Stimulated activated CD4-positive, alpha-beta T cell treated with anti-CD3 and anti-CD28 coated beads, Interleukin-12 subunit alpha, Interleukin-12 subunit beta, amount 100 ng/mL, for 24 hours (primary cell): ENCODE measurements around the gene CPA4.
"Not testable (repeated sequence)": the region's sequence is repeated elsewhere in the genome, so short reads cannot be mapped to it uniquely, and the experiment has no call there.

Experiments used
- DNase-seq, 2 experiments: peaks; one replicate each; pipeline ENCODE4 v3.0.0-alpha.2; 2020; ENCODE audit warnings: low read depth in 2 of 2

Gene CPA4

DNA sequence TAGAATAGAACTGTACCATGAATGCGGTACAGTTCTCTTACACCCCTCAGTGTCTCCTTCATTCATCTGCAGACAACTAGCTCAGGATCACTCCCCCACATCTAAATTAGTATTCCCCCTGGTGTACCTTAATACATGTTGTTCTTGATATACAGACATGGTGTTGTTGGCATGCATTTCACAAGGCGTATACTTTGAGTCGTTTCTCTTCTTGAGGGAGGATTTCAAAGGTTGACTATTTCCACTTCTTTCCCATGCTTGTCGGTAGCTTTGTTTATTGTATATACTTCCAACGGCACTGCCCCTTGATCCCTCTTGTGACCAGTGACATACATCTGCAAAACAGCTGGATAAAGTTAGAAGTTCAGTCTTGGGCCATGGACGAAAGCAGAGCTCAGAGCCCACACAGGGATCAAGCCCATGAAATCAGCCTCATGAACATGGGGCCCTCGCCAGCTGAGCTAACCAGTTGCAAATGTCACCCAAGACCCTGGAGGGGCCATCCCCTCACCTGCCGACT lies 8.6 kb downstream of the CPA4 start:
- DNase-seq = no peak

DNA sequence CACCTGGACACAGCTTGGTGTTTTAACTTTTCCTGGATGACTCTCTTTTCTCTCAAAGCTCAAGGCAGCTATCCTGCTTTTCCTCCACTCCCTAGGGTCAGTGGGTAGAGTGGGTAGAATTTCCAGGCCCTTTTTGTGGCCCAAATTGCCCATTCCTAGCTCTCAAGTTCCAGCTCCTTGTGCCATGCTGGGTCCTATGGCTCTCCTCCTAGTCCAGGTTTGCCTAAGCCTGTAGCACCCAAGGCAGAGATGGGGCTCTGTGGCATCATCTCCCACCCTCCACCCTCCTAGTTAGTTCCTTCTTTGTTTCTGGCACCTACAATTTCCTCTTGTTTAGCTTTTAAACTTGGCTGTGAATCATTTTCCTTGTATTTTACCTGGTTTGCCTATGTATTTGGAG lies 9.7 kb downstream of the CPA4 start:
- no peak for DNase-seq

DNA sequence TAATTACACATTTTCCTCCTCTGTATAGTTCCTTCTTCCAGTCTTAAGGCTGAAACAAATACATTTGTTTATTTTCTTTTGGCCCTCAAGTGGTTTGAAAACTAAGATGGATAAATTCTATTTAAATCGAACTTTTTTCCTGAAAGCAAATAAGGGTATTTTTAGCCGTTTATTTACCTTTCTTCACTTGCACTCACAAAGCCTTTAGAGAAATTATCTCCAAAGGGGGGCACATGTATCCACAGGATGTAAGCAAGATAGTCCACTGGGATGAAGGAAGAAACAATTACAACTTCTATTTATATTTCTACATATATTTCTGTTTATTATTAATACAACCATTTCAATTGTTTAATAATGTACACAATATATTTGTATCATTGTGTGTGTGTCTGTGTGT lies 10.2 kb downstream of the CPA4 start:
- no peak for DNase-seq

GRCh38 chr7:130303551-130303950 lies 10.6 kb downstream of the CPA4 start:
- DNase-seq = no peak

DNA sequence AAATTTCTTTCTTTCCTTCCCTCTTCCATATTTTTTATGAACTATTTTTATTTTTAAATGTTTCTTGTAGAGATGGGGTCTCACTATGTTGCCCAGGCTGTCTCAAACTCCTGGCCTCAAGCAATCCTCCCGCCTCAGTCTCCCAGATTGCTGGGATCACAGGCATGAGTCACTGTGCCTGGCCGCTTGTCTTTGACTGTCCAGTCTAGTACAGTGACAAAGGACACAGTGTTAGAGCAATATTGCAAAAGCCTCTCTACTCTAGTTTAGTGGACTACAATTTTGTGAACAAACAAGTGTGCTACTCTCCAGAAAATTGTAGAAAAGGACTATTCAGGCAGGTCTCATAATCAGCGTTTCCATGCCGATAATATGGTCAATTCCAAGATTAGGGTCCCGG lies 11.0 kb downstream of the CPA4 start:
- no peak for DNase-seq

DNA sequence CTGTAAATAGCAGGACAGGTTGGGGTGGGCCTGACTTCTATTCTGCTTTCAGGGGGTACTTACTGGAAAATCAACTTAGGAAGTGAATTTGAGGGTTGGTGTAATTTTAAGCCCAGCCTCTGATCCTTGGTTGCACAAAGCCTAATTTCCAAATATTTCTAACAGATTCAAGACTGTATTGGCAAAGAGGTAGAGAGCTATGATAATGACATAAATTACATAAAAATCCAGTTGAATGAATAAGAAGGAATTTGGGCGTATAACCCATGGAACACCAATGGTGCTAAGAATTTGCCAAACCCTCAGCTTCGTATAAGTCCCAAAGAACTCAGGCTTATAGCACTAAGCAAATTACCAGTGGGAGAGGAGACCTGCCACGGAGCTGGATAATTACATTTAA lies 11.9 kb downstream of the CPA4 start:
- DNase-seq = no peak

DNA sequence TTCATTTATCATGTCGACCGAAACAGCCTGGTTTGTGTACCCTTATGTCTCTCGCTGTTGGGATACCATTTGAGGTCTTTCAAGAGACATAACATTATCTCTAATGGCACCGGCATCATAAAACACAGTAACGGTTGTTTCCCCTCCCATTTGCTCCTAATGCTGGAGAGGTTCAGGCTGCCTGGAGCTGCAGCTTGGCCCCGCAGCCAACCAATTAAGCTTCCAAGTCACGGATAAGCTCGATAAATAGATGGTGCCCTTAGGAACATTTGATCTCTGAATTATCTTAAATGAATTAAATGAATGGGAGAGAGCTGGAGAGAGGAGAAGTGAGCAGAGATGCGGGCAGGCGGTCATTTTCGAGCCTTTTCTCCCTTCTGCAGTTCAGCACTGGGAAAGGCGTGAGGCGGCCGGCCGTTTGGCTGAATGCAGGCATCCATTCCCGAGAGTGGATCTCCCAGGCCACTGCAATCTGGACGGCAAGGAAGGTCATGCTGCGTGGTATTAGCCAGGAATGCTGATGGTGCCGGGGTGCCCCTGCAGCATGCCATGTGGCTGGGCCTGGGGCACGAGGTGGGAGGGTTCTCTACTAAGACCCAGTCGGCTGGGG lies 12.6 kb downstream of the CPA4 start:
- no peak for DNase-seq

DNA sequence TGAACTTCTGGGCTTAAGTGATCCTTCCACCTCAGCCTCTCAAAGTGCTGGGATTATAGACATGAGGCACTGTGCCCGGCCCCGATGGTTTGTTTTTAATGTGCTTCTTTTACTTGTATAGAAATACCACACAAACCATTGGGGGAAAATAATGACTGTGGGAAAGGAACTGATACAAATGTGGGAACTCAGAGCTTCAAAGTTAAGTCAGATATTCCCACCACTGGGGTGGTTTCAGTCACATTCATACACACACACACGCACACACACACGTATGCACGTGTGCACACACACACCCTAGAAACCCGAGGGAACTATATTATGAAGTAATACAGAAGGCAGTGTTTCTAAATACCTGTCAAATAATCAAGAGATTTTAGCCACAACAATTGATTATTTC lies 17.0 kb downstream of the CPA4 start:
- no peak for DNase-seq

GRCh38 chr7:130314305-130314704 lies 21.3 kb downstream of the CPA4 start:
- no peak for DNase-seq

DNA sequence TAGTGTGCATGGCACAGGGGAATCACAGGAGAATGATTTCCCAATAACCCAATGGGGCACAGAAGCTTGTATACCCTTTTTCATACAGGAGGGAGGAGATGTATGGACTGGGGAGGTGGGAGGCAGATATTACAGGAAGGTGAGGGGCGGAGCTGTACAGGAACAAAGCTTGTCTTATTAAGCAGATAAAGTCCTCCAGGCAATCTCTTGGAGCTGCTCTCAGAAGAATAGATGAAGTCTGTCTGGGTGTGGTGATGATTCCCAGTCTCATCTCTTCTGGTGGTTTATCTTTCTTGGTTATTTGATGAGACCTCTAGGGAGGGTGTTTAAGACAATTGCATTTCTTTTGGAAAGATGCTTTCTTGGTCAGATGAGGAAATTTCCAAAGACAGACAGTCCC lies 26.6 kb downstream of the CPA4 start:
- no peak for DNase-seq

- DNase-seq = not testable (repeated sequence)
Observed at GRCh38 chr7:130321542-130322229, 28.7 kb downstream of the CPA4 start.

DNA sequence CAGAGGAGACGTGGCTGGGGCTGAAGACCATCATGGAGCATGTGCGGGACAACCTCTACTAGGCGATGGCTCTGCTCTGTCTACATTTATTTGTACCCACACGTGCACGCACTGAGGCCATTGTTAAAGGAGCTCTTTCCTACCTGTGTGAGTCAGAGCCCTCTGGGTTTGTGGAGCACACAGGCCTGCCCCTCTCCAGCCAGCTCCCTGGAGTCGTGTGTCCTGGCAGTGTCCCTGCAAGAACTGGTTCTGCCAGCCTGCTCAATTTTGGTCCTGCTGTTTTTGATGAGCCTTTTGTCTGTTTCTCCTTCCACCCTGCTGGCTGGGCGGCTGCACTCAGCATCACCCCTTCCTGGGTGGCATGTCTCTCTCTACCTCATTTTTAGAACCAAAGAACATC lies 29.7 kb downstream of the CPA4 start:
- no peak for DNase-seq

GRCh38 chr7:130324306-130324943 lies 31.5 kb downstream of the CPA4 start:
- DNase-seq = no peak

DNA sequence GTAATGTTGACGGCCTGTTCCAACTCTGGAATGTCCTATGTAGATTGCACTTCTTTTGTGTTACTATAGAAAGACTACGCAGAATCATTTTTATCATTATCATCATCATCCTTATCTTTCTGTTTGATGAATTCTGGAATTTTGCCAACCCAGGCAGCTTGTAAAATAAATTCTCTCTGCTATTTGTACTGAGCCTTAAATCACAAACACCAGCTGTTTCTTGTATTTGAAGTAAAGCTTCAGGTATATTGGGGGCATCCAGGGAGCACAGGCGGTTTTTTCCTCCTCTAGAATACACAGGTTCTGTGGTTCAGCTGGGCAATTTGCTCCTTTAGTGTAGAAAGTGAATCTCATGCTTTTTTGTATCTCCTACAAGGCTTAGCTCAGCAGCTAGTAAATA lies 36.7 kb downstream of the CPA4 start:
- no peak for DNase-seq

- no peak for DNase-seq
Observed at GRCh38 chr7:130332259-130333053, 39.5 kb downstream of the CPA4 start.

- DNase-seq = no peak
Observed at GRCh38 chr7:130333832-130334231, 40.9 kb downstream of the CPA4 start.

DNA sequence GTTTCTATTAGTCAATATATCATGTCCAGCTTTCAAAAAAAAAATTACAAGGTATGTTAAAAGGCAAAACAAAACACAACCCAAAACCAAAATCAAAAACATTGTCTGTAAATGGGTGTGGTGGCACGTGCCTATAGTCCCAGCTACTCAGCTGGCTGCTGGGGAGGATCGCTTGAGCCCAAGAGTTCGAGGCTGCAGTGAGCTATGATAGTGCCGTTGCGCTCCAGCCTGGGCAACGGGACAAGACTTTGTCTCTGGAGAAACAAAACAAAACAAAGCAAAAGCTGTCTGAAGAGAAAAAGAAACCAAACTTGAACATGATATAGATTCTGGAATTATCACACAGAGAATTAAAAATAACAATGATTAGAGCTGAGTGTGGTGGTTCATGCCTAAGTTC lies 41.3 kb downstream of the CPA4 start:
- DNase-seq = no peak

- no peak for DNase-seq
Observed at GRCh38 chr7:130337410-130337971, 44.5 kb downstream of the CPA4 start.

- DNase-seq = no peak
Observed at GRCh38 chr7:130338233-130338632, 45.3 kb downstream of the CPA4 start.

DNA sequence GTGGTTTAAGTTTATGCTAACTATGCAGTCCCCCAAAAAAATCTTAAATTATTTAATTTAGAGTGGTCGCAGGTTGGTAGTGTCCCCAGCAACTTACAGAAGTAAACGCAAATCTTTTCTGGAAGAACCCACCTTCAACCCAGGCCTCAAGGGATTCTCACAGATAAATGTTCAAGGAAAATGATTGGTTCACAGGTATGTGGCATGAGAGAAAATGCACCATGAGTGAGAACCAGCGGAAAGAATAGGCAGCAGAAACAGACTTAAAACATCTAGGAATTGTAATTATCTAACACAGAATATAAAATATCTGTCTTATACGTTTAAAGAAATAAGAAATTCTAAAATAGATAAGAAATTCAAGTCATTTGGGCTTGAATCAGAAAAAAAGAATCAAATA lies 48.9 kb downstream of the CPA4 start:
- no peak for DNase-seq

DNA sequence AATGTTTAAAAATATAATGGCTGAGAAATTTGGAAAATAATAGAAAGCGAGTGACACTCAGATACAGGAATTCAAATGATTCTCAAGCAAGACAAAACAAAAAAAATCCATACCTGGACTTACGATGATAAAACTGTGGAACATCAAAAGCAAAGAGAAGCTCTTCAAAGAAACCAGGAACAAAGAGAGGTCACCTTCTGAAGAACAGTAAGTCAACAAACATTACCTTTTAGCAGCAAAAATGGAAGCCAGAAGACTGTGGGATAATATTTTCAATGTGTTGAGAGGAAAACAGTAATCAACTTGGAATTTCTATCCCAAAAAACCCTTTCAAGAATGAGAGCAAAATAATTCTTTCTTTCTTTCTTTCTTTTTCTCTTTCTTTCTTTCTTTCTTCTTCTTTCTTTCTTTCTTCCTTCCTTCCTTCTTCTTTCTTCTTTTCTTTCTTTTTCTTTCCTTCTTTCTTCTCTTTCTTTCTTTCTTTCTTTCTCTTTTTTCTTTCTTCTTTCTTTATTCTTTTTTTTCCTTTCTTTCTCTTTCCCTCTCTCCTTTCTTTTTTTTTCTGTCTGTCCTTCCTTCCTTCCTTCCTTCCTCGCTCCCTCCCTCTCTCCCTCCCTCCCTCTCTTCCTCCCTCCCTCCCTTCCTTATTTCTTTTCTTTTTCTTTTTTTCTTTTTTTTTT lies 49.9 kb downstream of the CPA4 start:
- DNase-seq = no peak
